PC-3 (cell line): ENCODE measurements around the gene RAB3GAP2. TPM values are rescaled to one million over a fixed set of nuclear protein-coding genes. Genes with fewer than 3 reads are reported as not detected.

Experiments
- ATAC-seq: fragments of 200-7000 bp; cut with Tn5 transposase; 2 replicates; pipeline ENCODE4 v1.9.1; 2020; ENCODE audit warnings: mild to moderate bottlenecking, moderate library complexity
- BruUV-seq: library from RNA; stranded (reverse); fragments of 400-500 nt; replicated peaks from 2 replicates; lab custom pipeline; 2021; lab: Mats Ljungman, UMichigan
- CTCF ChIA-PET: fragments of 300-600 bp; sonication (Branson Sonifier 250); formaldehyde crosslinking; loops from one replicate; lab custom pipeline; 2022; ENCODE audit warnings: antibody characterized with exemption; lab: Charles Lee
- POLR2A ChIA-PET: fragments of 300-600 bp; sonication (Branson Sonifier 250); formaldehyde crosslinking; loops from one replicate; lab custom pipeline; 2022; ENCODE audit warnings: antibody characterized with exemption; ENCODE audit not compliant: unreplicated experiment; lab: Charles Lee
- DNase-seq: peaks from one replicate; pipeline ENCODE4 v3.0.0-alpha.2; 2015
- H2AFZ ChIP-seq: fragments of 300-600 bp; sonication (generic); 2 replicates; pipeline ENCODE4 v1.6.0; 2016; ENCODE audit warnings: antibody characterized with exemption, low read length
- H3F3A ChIP-seq: fragments of 300-600 bp; sonication (generic); one replicate; pipeline ENCODE4 v1.6.0; 2017; ENCODE audit warnings: antibody characterized with exemption, low read length, control low read depth, mild to moderate bottlenecking; ENCODE audit not compliant: unreplicated experiment
- H3K27ac ChIP-seq: fragments of 300-600 bp; sonication (generic); 2 replicates; pipeline ENCODE4 v1.5.1; 2016; ENCODE audit warnings: mild to moderate bottlenecking, low read length
- H3K27me3 ChIP-seq: fragments of 300-600 bp; sonication (generic); 2 replicates; pipeline ENCODE4 v1.6.1; 2016; ENCODE audit warnings: low read length, mixed read lengths
- H3K36me3 ChIP-seq: fragments of 300-600 bp; sonication (generic); 2 replicates; pipeline ENCODE4 v1.6.1; 2016; ENCODE audit warnings: low read depth, mixed run types, low read length, mixed read lengths
- H3K4me1 ChIP-seq: fragments of 300-600 bp; sonication (generic); 2 replicates; pipeline ENCODE4 v1.5.1; 2016; ENCODE audit warnings: low read length; ENCODE audit not compliant: insufficient read depth
- H3K4me2 ChIP-seq: fragments of 300-600 bp; sonication (generic); 2 replicates; pipeline ENCODE4 v1.6.0; 2016; ENCODE audit warnings: low read length
- H3K4me3 ChIP-seq: fragments of 300-600 bp; sonication (generic); 2 replicates; pipeline ENCODE4 v1.5.1; 2016; ENCODE audit warnings: mild to moderate bottlenecking, low read length, mixed read lengths
- H3K79me2 ChIP-seq: fragments of 300-600 bp; sonication (generic); 2 replicates; pipeline ENCODE4 v1.6.1; 2017; ENCODE audit warnings: low read length, mixed read lengths
- H3K9ac ChIP-seq: fragments of 300-600 bp; sonication (generic); 2 replicates; pipeline ENCODE4 v1.6.0; 2016; ENCODE audit warnings: mild to moderate bottlenecking, low read length
- H3K9me2 ChIP-seq: fragments of 300-600 bp; sonication (generic); replicated peaks from 2 replicates; pipeline ENCODE4 v1.6.1; 2016; ENCODE audit warnings: mixed run types, low read length, mixed read lengths
- H3K9me3 ChIP-seq: fragments of 300-600 bp; sonication (generic); 2 replicates; pipeline ENCODE4 v1.6.1; 2016; ENCODE audit warnings: low read length, mixed read lengths
- H4K20me1 ChIP-seq: fragments of 300-600 bp; sonication (generic); 2 replicates; pipeline ENCODE4 v1.6.1; 2016; ENCODE audit warnings: low read length, mixed read lengths
- EZH2 ChIP-seq: fragments of 300-600 bp; sonication (generic); IDR thresholded peaks from one replicate; pipeline ENCODE4 v1.6.1; 2017; ENCODE audit warnings: antibody characterized with exemption, mild to moderate bottlenecking, low read length; ENCODE audit not compliant: unreplicated experiment
- EZH2phosphoT487 ChIP-seq: fragments of 300-600 bp; sonication (generic); IDR thresholded peaks from 2 replicates; pipeline ENCODE4 v1.6.1; 2018; ENCODE audit warnings: mild to moderate bottlenecking, antibody characterized with exemption, low read length, borderline replicate concordance
- intact Hi-C: fragments of 100-400 bp; cut with micrococcal nuclease; formaldehyde crosslinking; loops from 2 replicates; pipeline ENCODE4 v1.9.0; 2023
- total RNA-seq: library from RNA; depleted of rRNA; stranded (reverse); fragments of >200 nt; gene quantifications from 2 replicates; pipeline ENCODE4 v1.2.3, GENCODE V29; 2014
- TF ChIP-seq, protein P1 (sequence below): fragments of 300-600 bp; sonication (generic); conservative IDR thresholded peaks from 2 replicates; pipeline ENCODE4 v1.5.1; 2017; ENCODE audit warnings: antibody characterized with exemption, low read depth, mild to moderate bottlenecking, low read length

The RAB3GAP2 gene
- total RNA-seq, 1 experiment from 2014 or later: 16.7 TPM

DNA sequence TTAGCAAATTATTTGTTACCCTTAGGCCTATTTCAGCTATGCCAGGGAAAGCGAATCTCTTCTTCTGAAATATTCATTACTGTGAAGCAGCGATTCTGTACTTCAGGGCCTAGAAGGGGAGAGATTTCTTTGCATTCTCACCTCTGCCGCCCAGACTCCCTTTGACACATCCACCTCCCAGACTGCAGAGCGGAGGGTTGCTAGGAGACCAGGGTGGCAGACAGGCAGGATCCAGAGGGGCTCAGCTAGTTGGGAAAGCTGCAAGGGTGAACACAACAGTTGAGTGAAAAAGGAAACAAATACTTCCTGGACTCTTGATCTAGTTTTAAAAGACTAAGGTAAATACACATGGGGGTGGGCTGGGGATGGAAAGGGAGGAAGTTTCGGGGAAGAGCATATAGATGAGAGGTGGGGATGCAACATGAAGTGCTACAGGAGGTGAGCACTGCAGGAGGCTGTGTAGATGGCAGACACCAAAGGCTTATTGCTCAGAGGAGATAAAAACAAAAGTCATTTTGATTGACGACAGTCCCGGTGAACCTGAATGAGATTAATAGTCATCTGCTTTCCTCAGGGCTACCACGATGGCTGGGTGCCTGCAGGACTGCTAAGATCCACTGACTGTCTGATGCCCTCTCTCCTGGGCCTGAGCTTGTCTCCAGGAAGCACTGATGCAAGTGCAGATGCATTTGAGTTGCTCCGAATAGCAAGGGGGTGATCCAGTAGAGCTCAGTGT, 26.4 kb upstream of the RAB3GAP2 start:
- H3K4me1 ChIP-seq: no peaks in the 10 kb centered on the region
- H3K27me3 ChIP-seq: peaks cover 28% of the 10 kb centered on the region
- H3K9me3 ChIP-seq: no peaks in the 10 kb centered on the region
- no peaks in the 10 kb centered on the region for H3K9me2 ChIP-seq
- ATAC-seq: no peak
- no peak overlapping the region for H3K4me2 ChIP-seq
- no peak for DNase-seq
- H3K9ac ChIP-seq: no peak overlapping the region
- H3F3A ChIP-seq: no peaks in the 10 kb centered on the region
- intact Hi-C loops: loop anchor here (5.0 kb wide), 3 partner anchors 229 to 504 kb away; partner anchors contain the start of gene MARK1
- no peaks in the 10 kb centered on the region for H3K36me3 ChIP-seq
- H2AFZ ChIP-seq: no peak overlapping the region
- H4K20me1 ChIP-seq: no peaks in the 10 kb centered on the region
- ChIA-PET POLR2A (no interaction called here), CTCF (no interaction called here)
- no peak overlapping the region for H3K4me3 ChIP-seq
- TF ChIP-seq EZH2 (no peak), EZH2phosphoT487 (no peak)
- TF ChIP-seq, protein P1, sequence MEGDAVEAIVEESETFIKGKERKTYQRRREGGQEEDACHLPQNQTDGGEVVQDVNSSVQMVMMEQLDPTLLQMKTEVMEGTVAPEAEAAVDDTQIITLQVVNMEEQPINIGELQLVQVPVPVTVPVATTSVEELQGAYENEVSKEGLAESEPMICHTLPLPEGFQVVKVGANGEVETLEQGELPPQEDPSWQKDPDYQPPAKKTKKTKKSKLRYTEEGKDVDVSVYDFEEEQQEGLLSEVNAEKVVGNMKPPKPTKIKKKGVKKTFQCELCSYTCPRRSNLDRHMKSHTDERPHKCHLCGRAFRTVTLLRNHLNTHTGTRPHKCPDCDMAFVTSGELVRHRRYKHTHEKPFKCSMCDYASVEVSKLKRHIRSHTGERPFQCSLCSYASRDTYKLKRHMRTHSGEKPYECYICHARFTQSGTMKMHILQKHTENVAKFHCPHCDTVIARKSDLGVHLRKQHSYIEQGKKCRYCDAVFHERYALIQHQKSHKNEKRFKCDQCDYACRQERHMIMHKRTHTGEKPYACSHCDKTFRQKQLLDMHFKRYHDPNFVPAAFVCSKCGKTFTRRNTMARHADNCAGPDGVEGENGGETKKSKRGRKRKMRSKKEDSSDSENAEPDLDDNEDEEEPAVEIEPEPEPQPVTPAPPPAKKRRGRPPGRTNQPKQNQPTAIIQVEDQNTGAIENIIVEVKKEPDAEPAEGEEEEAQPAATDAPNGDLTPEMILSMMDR: no peak
- no peak overlapping the region for H3K27ac ChIP-seq
- BruUV-seq: no TSS peak
- H3K79me2 ChIP-seq: no peaks in the 10 kb centered on the region

DNA sequence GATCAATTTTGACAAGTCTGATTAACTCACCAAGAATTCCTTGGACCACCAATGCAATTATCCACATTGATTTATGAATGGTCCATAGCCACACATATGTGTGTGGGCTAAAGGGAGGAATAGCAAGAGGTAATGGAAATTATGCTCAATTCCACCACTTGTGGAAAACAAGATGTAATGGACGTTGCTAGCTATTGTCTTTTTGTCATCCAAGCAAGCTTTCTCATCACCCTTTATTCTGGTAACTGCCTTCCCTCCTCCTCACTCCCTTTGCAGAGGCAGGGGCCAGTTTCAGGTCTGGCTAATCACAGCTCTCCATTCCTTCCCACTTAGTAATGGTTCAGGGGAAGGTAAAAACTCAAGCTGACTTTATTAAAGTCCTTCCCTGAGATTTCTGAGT, 24.7 kb upstream of the RAB3GAP2 start:
- Histone ChIP-seq H3K4me3 (no peak overlapping the region), H3K27ac (no peak overlapping the region), H3K4me1 (no peaks in the 10 kb centered on the region), H3F3A (no peaks in the 10 kb centered on the region), H3K36me3 (no peaks in the 10 kb centered on the region), H3K9me3 (no peaks in the 10 kb centered on the region), H2AFZ (no peak overlapping the region), H3K27me3 (peaks cover 28% of the 10 kb centered on the region), H3K9ac (no peak overlapping the region), H3K9me2 (no peaks in the 10 kb centered on the region), H3K79me2 (no peaks in the 10 kb centered on the region), H4K20me1 (no peaks in the 10 kb centered on the region), H3K4me2 (no peak overlapping the region)
- TF ChIP-seq EZH2 (no peak), EZH2phosphoT487 (no peak)
- TF ChIP-seq, protein P1: no peak
- no TSS peak for BruUV-seq
- intact Hi-C loops: loop anchor here (1.0 to 5.0 kb wide), 4 partner anchors 79 to 505 kb away; partner anchors contain the start of gene MARK1
- ATAC-seq (no peak), DNase-seq (no peak)
- ChIA-PET CTCF (interaction anchor here (0.6 to 1.1 kb wide), 2 partner anchors 20 to 436 kb away, joined by 3 to 13 read pairs; no protein-coding TSS in a partner anchor), POLR2A (no interaction called here)

GRCh38 chr1:220294846-220295301, 22.6 kb upstream of the RAB3GAP2 start:
- H2AFZ ChIP-seq: no peak overlapping the region
- H4K20me1 ChIP-seq: no peaks in the 10 kb centered on the region
- H3F3A ChIP-seq: no peaks in the 10 kb centered on the region
- H3K9me2 ChIP-seq: no peaks in the 10 kb centered on the region
- ChIA-PET CTCF (no interaction called here), POLR2A (no interaction called here)
- no peak overlapping the region for H3K9ac ChIP-seq
- DNase-seq: peak; percentile 33
- H3K4me2 ChIP-seq: no peak overlapping the region
- H3K4me3 ChIP-seq: no peak overlapping the region
- ATAC-seq: no peak
- TF ChIP-seq, protein P1: no peak
- TF ChIP-seq EZH2: no peak
- TF ChIP-seq EZH2phosphoT487: no peak
- intact Hi-C loops: loop anchor here (5.0 kb wide), 3 partner anchors 232 to 507 kb away; partner anchors contain the start of gene MARK1
- H3K36me3 ChIP-seq: no peaks in the 10 kb centered on the region
- no peaks in the 10 kb centered on the region for H3K9me3 ChIP-seq
- no TSS peak for BruUV-seq
- no peaks in the 10 kb centered on the region for H3K79me2 ChIP-seq
- H3K27me3 ChIP-seq: peaks cover 45% of the 10 kb centered on the region
- H3K27ac ChIP-seq: no peak overlapping the region
- H3K4me1 ChIP-seq: no peaks in the 10 kb centered on the region
